G401.6 (cell line): ENCODE measurements around the gene SUGCT.
A peak's percentile ranks its signal among the peaks of the same experiment; 100 is the strongest.
"Not testable (repeated sequence)": the region's sequence is repeated elsewhere in the genome, so short reads cannot be mapped to it uniquely, and the experiment has no call there.

Source experiments
- FAIRE-seq: peaks from 2 replicates; lab custom pipeline; 2012; peaks lifted over from hg19 to GRCh38; lab: Jason Lieb, UNC

The SUGCT gene

DNA sequence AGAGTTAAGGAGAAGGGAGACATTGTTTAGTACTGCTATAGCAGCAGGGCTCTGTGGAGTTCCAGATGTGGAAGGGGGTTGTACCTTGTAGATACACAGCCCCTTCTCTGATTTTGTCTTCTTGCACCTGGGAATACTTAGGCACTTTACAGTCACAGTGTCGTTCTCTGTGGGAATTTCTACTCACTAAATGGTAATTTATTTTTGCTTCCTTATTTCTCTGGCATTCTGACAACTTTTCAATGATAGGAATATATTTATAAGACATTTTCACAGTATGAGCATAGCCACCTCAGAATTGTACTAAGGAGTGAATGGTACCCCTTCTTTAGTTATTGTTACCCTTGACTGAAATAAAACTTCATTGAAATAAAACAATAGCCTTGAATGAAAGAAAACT is 132.8 kb downstream of the SUGCT start:
- FAIRE-seq, result no peak

DNA sequence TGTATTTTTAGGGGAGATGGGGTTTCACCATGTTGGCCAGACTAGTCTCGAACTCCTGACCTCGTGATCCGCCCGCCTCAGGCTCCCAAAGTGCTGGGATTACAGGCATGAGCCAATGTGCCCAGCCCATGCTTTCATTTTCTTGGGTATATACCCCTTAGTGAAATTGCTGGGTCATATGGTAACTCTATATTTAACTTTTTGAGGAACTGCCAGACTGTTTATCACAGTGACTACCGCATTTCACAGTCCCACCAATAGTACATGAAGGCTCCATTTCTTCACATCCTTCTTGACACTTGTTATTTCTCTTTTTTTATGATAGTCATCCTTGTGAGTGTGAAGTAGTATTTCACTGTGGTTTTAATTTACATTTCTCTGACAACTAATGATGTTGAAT is 134.0 kb downstream of the SUGCT start:
- FAIRE-seq, result not testable (repeated sequence)

DNA sequence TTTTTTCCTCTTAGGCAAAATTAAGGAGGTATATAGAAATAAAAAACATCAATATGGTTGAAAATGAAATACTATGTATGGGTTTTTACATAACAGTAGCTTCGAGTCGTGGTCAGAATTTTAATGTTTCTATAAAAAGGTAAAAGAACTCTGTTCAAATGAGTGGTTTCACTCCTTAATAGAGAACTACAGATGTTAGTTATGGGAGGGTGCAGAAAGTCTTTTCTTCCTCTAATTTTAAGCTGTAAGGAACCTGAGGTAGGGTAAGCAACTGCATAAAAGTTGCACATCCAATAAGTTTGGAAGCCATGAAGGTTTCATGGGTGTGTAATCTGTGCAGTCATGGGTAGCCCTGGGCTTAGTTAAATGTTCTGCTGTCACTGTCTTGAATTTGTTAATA is 141.3 kb downstream of the SUGCT start:
- no peak for FAIRE-seq

DNA sequence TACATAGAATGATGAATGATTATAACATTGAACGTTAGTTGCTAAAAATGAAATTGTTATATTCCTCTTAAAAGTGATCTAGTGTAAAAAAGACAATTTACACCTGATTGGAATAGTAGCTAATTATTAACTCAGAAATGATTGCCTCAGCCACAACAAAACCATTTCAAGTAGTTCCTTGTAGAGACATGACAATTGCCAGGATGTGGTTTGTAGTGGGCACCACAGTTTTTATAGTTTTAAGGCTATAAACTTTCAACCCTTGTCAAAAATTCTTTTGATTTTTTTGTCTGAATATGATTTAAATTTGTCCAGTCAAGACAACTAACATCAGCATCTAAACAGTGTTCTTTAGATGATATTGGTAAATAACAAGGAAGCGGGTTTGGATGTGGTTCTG is 145.2 kb downstream of the SUGCT start:
- FAIRE-seq, result no peak

DNA sequence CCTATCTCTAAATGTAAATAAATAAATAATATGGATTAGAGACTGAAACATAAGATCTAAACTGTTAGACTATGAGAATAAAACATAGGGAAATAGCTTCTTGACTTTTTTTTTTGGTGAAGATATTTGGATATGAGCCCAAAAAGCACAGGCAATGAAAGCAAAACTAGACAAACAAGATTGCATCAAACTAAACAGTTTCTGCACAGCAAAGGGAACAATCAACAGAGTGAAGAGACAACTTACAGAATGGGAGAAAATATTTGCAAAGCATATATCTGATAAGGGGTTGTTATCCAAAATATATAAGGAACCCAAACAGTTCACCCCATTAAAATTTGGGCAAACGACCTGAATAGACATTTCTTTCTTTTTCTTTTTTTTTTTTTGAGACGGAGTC is 148.1 kb downstream of the SUGCT start:
- FAIRE-seq, result no peak

DNA sequence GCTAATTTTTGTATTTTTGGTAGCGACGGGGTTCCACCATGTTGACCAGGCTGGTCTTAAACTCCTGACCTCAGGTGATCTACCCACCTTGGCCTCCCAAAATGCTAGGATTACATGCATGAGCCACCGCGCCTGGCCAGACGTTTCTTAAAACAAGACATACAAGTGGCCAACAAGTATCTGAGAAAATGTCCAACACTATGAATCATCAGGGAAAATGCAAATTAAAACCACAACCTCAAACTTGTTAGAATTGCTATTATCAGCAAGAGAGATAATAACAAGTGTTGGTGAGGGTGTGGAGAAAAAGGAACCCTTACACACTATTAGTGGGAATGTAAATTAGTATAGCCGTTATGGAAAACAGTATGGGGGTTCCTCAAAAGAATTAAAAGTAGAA is 148.6 kb downstream of the SUGCT start:
- FAIRE-seq, result no peak

DNA sequence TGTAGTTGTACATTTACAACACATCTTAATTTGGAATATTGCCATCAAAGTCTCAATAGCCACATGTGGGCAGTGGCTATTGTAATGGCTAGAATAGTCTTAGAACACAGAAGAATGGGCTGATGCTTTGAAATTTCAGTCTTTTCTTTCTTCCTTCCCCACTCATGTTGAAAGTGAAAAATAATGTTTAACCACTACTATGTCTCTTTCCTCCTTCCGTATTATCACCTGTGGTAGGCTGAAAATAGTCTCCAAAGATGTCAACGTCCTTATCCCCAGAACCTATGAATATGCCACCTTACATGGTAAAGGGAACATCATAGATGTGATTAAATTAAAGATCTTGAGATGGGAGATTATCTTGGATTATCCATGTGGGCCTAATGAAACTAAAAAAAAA is 154.0 kb downstream of the SUGCT start:
- no peak for FAIRE-seq

DNA sequence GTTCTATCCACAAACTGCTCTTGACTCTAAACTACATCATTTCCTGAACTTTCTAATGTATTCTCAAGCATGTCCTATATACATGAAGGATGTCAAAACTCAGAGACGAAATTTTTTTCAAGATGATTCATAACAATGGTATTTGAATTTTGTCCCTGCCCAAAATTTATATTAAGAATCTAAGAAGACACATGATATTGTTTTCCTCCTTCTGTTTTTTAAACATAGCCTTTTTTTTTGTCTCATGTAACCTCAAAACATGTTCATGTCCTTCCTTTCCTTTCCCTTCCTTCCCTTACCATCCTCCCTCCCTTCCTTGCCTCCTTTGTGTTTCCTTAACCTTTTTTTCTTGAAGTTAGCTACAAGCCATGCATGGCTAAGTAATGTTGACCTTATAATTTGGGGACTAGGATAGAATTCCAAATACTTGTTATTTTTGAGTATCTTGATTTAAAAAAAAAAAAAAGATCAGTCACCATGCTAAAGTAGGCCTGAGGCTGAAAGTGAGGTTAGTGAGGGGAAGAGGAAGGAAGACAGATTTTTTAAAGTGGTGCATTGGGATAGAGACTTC is 163.0 kb downstream of the SUGCT start:
- FAIRE-seq, result no peak

DNA sequence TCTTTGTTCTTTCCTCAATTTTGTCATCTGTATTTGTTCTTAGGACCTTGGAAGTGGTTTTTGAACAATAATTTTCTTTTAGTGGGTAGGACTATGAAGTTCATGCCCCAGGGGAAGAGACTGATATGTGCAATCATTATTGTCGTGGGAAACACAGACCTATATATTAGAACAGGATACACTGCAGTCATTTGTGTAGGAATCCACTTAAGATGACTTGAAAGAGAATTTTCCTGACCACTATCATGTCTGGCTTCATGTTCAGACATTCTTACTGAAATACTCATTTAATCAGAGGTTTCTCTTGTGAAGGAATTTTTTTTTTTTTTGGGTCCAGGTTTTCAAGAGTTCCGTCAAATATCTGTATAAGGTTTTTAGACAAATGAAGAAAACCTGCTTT is 163.6 kb downstream of the SUGCT start:
- FAIRE-seq, result no peak

DNA sequence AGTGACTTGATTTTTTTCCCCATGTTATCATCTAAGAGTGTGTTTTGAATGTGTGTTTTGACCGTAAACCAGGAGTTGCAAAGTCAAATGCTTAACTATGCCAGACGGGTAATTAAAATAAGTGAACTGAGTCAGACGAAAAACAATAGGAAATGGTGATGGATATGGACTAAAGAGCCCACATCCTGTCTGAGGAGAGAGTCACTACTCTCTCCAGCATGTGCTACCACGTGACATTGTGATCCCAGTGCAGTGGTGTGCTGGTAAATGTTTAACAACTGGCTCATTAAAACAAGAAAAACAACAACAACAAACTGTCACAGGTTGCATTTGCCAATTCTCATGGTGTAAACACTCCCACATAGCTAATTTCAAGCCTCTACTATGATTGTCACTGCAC is 164.3 kb downstream of the SUGCT start:
- FAIRE-seq, result no peak

DNA sequence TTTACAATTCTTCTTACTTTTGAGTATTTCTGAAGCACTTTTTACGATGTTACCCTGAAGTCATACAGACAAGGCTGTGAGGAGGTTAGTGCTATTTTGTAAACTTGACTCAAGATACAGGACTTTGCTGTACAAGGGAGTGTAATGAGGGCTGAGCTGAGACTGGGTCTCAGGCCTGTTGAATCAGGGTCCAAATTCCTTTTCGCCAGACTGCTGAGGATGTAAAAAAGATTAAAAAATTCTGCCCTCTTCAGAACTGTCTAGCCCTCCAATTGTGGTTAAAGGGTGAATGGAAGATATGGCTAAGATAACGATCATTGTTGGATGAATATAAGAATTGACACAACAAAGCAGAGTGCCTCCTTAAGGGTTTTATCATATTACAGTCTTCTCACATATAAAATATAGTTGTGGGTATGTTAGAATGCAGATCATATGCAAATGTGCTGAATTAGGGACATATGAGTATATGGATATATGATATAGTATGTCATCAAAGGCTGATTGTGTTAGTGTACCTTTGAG is 165.4 kb downstream of the SUGCT start:
- no peak for FAIRE-seq

DNA sequence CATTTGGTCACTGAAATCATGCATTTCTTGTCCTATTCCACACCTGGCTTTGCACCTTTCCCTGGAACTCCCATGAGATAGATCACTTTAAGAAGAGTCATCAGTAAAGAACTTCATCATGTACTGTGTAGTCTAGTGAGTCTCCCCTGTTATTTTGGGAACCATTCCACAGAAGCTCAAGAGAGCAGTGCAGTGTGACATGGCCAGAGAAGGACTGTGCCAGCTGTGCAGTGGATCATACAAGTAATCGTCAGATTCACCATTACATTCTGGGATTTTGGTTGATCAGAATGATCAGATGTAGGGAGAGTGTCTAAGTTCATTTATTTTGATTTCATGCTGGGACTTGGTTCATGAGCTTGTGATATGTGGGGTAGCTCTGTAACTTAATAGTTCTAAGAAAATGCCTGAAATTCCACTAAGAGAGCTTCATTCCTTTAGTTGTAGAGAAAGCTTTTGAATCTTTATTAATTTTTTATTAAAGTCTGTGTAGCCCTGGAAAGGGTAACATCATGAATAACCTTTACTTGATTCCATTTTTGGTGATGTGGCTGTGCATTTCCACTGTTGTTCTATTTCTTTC is 166.8 kb downstream of the SUGCT start:
- FAIRE-seq, result no peak

DNA sequence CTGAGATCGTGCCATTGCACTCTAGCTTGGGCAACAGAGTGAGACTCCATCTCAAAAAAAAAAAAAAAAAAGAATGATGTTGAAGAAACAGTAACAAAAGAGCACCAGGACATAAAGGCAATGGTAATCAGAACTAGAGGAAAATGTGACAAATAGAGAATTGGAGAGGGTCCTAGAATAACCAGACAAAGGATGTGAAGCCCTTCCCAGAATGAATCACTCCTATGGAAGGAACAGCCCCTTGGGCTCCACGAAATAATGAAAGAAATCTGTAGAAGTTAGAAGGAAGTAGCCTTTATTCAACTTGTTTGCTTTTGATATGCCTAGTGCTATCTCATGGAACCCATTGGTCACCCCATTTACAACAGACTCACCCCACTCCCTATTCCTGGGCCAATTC is 169.2 kb downstream of the SUGCT start:
- no peak for FAIRE-seq

DNA sequence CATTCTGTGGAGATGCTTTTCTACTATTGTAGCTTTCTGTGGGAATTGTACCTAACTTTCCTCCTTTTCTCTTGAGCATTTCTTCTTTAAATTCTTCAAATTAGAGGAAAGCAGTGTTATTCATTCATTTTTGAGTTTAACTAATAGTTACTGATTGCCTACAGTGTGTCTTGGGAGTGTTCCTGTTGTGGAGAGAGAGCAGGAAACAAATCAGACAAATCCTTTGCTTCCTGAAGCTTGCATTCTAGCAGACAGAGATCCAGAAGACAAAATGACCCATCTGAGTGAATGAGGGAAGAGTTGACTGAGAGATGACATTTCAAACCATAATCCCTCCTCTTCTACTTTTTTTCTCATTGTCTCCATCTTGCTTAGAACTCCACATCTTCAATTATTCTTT is 170.4 kb downstream of the SUGCT start:
- FAIRE-seq, result no peak

DNA sequence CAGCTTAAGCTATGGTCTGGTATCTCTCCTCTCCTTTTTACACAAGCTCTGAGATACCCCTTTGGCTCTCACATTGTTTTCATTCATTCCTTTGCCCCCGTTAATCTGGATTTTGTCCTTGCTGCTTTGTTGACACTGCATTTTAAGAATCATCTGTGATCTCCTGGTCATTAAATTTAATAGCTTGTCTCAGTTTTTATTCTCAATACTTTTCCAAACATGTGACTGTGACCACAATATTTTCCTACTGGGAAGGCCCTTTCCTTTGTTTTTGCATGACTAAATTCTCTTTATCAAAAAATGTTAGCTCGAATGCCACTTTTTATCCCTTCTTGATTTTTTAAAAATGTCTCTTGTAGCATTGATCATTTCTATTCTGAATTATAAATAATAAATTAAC is 171.2 kb downstream of the SUGCT start:
- no peak for FAIRE-seq

DNA sequence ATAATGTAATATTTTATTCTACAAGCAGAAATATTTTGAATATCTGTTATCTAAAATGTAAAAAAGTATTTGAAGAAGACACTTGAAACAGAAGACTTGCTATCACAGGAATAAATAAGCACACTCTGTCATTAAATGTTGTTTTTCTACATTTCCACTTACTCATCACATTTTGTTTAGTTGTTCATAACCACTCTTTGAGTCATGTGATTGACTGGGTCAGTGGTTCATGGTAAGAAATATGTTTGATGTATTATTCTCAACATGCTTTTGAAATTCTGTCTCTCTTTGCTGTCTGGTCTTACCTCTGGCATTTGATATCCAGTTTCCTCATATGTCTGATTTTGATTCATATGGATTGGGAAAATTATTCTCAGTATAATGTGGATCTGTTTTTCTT is 171.8 kb downstream of the SUGCT start:
- FAIRE-seq, result peak; percentile 39

DNA sequence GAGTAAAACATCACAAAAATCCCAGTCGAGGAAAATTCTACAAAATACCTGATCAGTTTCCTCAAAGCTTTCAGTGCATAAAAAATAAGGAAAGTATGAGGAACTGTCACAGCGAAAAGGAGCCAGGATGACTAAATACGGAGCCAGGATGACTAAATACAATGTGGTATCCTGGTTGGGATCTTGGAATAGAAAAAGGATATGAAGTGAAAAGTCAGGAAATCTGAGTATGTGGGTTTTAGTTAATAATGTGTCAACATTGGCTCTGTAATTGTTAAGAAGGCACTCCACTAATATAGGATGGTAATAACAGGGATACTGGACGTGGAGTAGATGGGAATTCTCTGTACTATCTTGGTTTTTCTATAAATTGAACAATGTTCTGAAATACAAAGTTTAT is 175.5 kb downstream of the SUGCT start:
- no peak for FAIRE-seq

DNA sequence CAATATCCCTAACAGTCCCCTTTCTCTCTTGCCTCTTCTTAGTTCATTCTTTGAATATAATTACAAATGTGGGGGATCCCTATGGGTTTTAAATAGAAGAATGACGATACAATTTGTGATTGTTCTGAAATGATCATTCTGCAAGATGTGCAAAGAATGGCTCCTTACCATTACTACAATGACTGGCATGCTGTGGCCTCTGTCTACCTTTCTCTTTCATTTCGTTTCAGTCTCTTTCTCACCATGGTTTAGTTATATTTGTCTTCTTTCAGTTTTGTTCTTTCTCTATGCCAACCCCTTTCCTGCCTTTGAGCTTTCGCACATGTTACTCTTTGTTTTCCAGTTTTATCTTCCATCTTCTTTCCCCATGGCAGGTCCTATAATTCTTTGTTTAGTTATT is 176.5 kb downstream of the SUGCT start:
- no peak for FAIRE-seq

DNA sequence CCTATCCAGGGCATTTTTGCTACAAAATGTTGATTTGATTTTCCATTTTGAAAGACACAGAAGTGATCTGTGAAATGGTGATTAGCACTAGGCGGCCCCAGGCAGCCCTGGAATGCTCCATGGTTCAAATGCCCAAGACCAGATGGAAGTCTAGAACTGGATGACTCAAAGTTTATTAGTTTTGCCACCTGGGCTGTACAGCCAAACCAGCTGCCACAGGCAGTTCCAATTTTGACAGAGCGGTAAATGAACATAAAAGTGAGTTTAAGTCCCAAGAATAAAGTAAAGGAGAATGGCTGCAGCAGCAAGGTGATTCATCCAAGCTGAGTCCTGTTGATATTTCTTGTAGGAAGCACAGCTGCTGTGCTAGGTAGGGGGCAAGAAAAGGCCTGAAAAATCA is 180.5 kb downstream of the SUGCT start:
- FAIRE-seq, result no peak

DNA sequence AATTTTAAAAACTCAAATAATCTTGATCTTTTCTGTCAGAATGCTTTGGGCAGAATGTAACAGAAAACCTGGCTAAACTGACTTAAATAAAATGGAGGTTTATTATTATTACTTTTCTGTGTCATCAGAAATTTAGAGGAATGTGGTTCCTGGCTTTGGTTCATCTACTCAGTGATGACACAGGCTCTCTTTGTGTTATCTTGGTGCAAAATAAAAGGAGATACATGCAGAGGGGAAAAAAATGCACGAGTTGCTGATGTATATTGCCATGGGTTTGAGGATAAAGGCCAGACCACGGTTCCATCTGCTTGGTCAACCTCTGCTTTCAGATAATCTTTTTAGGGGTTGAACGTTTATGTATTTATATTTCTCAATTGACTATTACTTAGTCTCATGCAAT is 181.4 kb downstream of the SUGCT start:
- no peak for FAIRE-seq

DNA sequence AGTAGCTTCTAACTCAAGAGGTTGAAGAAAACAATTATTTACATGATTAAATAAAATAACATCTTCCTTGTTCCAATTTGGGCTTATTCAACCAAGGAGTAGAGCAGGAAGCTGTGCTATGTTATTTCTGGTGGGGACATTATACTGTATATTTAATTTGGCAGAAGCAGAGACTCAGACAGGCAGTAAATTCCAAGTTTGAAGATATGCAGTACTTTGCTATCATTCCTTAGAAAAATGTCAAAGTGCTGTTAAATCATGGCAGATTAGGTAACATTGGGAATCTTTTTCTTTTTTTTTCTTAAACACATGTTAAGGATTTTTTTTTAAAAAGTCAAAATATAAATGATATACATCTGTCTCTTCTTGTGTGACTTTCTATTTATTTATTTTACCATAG is 190.1 kb downstream of the SUGCT start:
- no peak for FAIRE-seq

DNA sequence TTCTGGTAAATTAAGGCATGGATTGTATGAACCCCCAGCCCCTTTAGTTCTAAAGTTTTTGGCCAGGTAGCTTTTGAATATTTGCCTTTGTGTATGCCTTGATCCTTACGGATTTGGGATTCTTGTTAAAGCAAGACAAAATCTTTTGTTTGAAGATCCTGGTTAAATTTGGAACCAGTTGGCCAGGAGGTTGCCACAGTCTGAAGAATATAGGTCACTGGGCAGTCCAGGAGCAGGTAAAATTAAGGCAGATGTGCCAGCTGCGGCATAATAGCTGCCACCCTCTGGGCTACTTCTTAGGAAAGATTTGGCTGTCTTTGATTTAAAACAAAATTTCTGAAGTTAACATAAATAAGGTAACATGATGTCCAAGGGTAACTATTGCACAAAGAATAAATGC is 192.3 kb downstream of the SUGCT start:
- no peak for FAIRE-seq

DNA sequence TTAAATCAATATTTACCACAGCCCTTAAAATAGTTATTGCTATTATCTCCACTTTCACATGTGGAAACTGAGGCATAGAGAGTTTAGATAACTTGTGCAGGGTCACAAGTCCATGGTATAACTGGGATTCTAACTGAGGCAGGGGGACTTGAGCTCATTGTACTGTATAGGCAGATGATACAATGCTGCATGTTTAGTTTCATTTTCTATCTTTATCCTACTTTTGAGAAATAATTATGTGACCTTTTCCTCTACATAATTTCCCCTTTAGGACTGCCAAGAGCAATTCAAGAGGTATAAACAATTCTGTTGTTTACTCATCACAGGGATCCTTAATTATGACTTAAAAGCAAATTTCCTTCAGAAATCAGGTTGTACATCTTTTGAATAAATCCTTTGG is 193.1 kb downstream of the SUGCT start:
- FAIRE-seq, result no peak

DNA sequence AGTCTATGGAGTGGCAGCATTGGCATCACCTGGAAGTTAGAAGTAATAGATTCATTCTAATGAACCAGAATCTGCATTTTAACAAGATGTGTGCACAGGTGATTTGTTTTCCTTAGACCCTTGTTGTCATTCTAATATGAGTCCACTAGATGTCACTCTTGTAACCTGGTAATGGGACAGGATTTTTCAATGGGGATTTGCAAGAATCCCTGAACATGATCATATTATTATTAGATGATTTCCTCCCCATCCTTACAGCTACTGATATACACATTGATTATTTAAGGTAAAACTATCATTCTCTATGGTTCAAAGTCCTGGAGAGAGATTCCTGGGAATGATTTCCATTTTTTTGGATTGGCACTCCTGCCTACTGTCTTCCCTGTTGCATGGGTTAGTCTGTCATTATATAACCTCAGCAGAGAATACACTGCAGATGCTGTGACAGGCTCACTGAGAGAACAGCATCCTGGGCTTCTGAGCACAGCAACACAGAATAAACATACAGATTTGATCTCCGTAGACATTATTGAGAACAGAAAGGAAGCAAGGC is 194.9 kb downstream of the SUGCT start:
- peak; percentile 92 for FAIRE-seq
